Thoracic aorta (tissue), 2 donors: ENCODE results near the gene GABRG3. TPM values are rescaled to one million over a fixed set of nuclear protein-coding genes. Genes with fewer than 3 reads are reported as not detected.

ENCODE experiments used
- ATAC-seq: fragments of 150-250 bp; one replicate; pipeline ENCODE4 v1.8.0; 2017; ENCODE audit warnings: low read depth; ENCODE audit not compliant: insufficient number of reproducible peaks, low FRiP score
- DNase-seq: peaks from one replicate; pipeline ENCODE4 v3.0.0-alpha.2; 2020; ENCODE audit warnings: low spot score
- H3K27ac ChIP-seq, 2 donors: fragments of 200-600 bp; sonication (generic); 1 replicate in 1 of 2; 2 replicates in 1 of 2; pipeline ENCODE4 v1.5.1; 2016; ENCODE audit warnings: mild to moderate bottlenecking in 2 of 2, moderate library complexity in 2 of 2
- H3K27me3 ChIP-seq: fragments of 200-600 bp; sonication (generic); replicated peaks from 2 replicates; pipeline ENCODE4 v1.6.0; 2016; ENCODE audit warnings: mild to moderate bottlenecking; ENCODE audit not compliant: insufficient read depth
- H3K36me3 ChIP-seq: fragments of 200-600 bp; sonication (generic); one replicate; pipeline ENCODE4 v1.5.1; 2016
- H3K4me1 ChIP-seq, 2 donors: fragments of 200-600 bp; sonication (generic); 1 replicate in 1 of 2; 2 replicates in 1 of 2; pipeline versions ENCODE4 v1.5.1 to v1.6.0; 2016; ENCODE audit warnings: low read depth in 2 of 2, mild to moderate bottlenecking in 1 of 2; ENCODE audit not compliant: control insufficient read depth in 1 of 2
- H3K4me3 ChIP-seq: fragments of 200-600 bp; sonication (generic); 2 replicates; pipeline ENCODE4 v1.5.1; 2016; ENCODE audit warnings: mild to moderate bottlenecking
- H3K9me3 ChIP-seq: fragments of 200-600 bp; sonication (generic); 2 replicates; pipeline ENCODE4 v1.5.1; 2016
- total RNA-seq, 2 donors: library from RNA; depleted of rRNA; stranded (reverse); fragments of >200 nt; gene quantifications; one replicate each; pipeline versions ENCODE4 v1.1.0 to v1.2.3, GENCODE V29; 2016
- TF ChIP-seq, protein P1 (sequence below): fragments of 200-600 bp; sonication (generic); IDR thresholded peaks from one replicate; pipeline ENCODE4 v1.5.1; 2019; ENCODE audit warnings: antibody characterized with exemption

Gene GABRG3
- total RNA-seq, 2 donors from 2014 or later: not detected

DNA sequence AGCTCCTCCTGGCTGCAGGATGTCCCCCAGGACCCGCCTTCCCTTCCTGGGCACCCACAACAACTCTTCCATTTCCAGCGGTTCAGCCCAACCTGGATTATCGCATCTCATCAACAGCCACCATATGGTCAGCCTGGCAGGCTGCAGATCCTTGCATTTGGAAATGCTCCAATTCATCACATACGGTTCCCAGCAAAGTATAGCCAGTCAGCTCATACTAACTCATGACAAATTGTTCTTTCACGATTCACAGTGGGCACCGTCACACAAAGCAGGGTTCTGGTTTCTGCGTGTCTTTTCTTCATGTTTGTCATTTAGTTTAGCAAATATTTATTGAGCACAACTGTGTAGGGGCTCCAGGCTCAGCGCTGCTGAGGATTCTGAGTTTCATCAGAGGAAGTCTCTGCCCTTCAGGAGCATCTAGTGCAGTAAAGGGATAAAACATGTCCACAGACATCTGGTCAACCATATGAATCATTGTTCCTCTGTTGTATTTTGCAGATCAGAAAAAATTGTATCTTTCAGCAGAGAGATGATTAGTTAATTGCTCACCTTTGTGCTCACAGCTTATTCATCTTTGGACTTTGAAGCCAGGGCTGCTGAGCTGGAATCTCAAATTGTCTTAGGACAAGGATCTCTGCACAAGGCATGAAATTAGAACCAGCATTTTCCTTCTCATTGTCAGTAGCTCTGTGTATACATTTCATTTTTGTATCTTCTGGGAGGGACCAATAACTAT is 125.1 kb downstream of the GABRG3 start:
- Histone ChIP-seq H3K9me3 (no peaks in the 10 kb centered on the region), H3K27ac (no peak overlapping the region), H3K27me3 (no peaks in the 10 kb centered on the region), H3K4me1 (no peaks in the 10 kb centered on the region), H3K4me3 (no peak overlapping the region), H3K36me3 (no peaks in the 10 kb centered on the region)
- no peak for ATAC-seq
- TF ChIP-seq, protein P1, sequence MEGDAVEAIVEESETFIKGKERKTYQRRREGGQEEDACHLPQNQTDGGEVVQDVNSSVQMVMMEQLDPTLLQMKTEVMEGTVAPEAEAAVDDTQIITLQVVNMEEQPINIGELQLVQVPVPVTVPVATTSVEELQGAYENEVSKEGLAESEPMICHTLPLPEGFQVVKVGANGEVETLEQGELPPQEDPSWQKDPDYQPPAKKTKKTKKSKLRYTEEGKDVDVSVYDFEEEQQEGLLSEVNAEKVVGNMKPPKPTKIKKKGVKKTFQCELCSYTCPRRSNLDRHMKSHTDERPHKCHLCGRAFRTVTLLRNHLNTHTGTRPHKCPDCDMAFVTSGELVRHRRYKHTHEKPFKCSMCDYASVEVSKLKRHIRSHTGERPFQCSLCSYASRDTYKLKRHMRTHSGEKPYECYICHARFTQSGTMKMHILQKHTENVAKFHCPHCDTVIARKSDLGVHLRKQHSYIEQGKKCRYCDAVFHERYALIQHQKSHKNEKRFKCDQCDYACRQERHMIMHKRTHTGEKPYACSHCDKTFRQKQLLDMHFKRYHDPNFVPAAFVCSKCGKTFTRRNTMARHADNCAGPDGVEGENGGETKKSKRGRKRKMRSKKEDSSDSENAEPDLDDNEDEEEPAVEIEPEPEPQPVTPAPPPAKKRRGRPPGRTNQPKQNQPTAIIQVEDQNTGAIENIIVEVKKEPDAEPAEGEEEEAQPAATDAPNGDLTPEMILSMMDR: no peak
- no peak for DNase-seq

DNA sequence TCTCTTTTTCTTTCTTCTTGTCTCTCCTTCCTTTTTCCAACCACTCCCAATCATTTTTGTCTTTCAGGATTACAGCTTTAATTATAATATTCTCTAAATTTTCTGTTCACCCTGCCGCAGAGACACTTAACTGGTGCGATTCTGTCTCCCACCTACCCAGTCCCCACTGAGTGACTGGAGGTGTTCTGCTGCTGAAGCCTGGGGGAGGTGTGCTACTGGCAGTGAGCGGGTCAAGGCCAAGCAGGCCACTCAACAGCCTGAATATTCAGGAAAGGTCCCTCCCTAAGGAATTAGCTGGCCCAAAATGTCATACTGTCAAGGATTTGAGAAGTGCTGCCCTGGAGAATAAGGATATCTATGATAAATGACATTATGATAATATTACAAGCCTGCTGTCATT is 126.5 kb downstream of the GABRG3 start:
- Histone ChIP-seq H3K9me3 (no peaks in the 10 kb centered on the region), H3K27ac (no peak overlapping the region), H3K4me1 (no peaks in the 10 kb centered on the region), H3K36me3 (no peaks in the 10 kb centered on the region), H3K27me3 (no peaks in the 10 kb centered on the region), H3K4me3 (no peak overlapping the region)
- DNase-seq (no peak), ATAC-seq (no peak)
- TF ChIP-seq, protein P1: no peak

DNA sequence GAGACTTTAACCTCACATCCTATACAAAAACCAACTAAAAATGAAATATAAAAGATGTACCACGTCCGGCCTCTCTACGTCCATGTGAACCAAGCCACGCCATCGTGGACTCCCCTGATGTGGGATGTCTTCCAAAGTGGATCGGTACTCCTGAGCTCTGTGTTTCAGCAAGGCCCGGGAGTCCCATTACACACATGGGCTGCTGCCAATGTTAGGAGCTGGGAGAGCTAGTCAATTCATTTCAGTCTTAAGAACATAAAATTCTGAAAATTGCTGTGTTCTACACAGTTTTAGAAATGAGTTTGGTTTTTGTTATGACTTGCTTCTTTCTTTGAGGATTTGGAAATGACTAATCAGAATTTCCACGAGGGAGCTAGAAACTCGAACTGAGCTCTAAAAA is 131.0 kb downstream of the GABRG3 start:
- Histone ChIP-seq H3K9me3 (no peaks in the 10 kb centered on the region), H3K27ac (no peak overlapping the region), H3K27me3 (no peaks in the 10 kb centered on the region), H3K36me3 (no peaks in the 10 kb centered on the region), H3K4me3 (no peak overlapping the region), H3K4me1 (no peaks in the 10 kb centered on the region)
- no peak for ATAC-seq
- DNase-seq: no peak
- TF ChIP-seq, protein P1: no peak

DNA sequence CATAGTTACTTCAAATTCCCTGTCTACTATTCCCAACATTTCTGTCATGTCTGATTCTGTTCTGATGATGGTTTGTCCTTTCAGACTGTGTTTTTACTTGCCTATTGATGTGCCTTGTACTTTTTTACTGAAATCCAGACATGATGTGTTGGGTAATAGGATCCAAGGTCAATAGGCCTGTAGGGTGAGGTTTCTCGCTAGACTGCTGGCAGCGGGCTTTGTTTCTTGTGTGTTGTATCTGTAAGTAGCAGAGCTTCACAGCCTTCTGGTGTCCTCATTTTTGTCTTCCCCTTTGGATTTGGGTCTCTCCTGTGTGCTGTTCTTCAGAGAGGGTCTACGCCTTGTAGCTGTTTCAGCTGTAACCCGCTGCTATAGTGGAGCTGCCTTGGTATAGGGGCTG is 140.3 kb downstream of the GABRG3 start:
- TF ChIP-seq, protein P1: no peak
- no peak for ATAC-seq
- Histone ChIP-seq H3K4me3 (no peak overlapping the region), H3K9me3 (no peaks in the 10 kb centered on the region), H3K27me3 (no peaks in the 10 kb centered on the region), H3K4me1 (no peaks in the 10 kb centered on the region), H3K27ac (no peak overlapping the region), H3K36me3 (no peaks in the 10 kb centered on the region)
- DNase-seq: no peak

DNA sequence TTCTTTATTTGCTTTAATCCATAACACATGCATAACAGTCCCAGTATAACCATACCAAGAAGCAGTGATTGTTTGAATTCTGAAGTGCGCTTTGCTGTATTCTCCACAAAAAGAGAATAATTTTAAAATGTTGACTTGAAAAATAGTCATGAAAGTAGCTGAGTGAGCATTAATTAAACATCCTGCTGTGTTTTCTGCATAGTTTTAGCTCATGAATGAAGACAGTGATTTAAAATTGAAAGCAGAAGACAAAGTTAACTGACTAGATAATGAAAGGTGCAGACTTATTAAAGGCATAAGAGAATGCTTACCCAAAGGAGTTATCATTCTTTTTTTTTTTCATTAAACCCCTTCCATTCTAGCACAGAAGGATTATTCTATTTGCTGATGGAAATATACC is 143.5 kb downstream of the GABRG3 start:
- H3K27ac ChIP-seq: no peak overlapping the region
- H3K27me3 ChIP-seq: no peaks in the 10 kb centered on the region
- no peak overlapping the region for H3K4me3 ChIP-seq
- TF ChIP-seq, protein P1: no peak
- H3K36me3 ChIP-seq: no peaks in the 10 kb centered on the region
- ATAC-seq: no peak
- H3K4me1 ChIP-seq: no peaks in the 10 kb centered on the region
- H3K9me3 ChIP-seq: no peaks in the 10 kb centered on the region
- no peak for DNase-seq
